Right atrium auricular region (tissue), 2 donors: ENCODE results near the gene TCERG1. TPM values are rescaled to one million over a fixed set of nuclear protein-coding genes. Genes with fewer than 3 reads are reported as not detected.
A peak's percentile ranks its signal among the peaks of the same experiment; 100 is the strongest.

Experiments
- DNase-seq: peaks from one replicate; pipeline ENCODE4 v3.0.0-alpha.2; 2019; ENCODE audit warnings: low spot score
- H3K27ac ChIP-seq, 2 donors: fragments of 200-600 bp; sonication (generic); 1 replicate in 1 of 2; 2 replicates in 1 of 2; pipeline ENCODE4 v1.5.1; 2016 to 2019
- H3K27me3 ChIP-seq, 2 donors: fragments of 200-600 bp; sonication (generic); one replicate each; pipeline versions ENCODE4 v1.5.1 to v1.6.0; 2017 to 2019
- H3K36me3 ChIP-seq: fragments of 200-600 bp; sonication (generic); one replicate; pipeline ENCODE4 v1.5.1; 2016
- H3K4me1 ChIP-seq, 2 donors: fragments of 200-600 bp; sonication (generic); one replicate each; pipeline versions ENCODE4 v1.5.1 to v1.6.0; 2017 to 2019
- H3K4me3 ChIP-seq, 2 donors: fragments of 200-600 bp; sonication (generic); 1 replicate in 1 of 2; 2 replicates in 1 of 2; pipeline ENCODE4 v1.5.1; 2017 to 2019; ENCODE audit warnings: mild to moderate bottlenecking in 1 of 2, moderate library complexity in 1 of 2
- H3K9me3 ChIP-seq, 2 donors: fragments of 200-600 bp; sonication (generic); one replicate each; pipeline ENCODE4 v1.5.1; 2019
- total RNA-seq, 2 donors: library from RNA; depleted of rRNA; stranded (reverse); fragments of >200 nt; gene quantifications; one replicate each; pipeline ENCODE4 v1.1.0, GENCODE V29; 2016
- TF ChIP-seq, protein P1 (sequence below), 2 donors: fragments of 200-600 bp; sonication (generic); IDR thresholded peaks; one replicate each; pipeline ENCODE4 v1.5.1; 2019; ENCODE audit warnings: antibody characterized with exemption in 2 of 2

Gene TCERG1
- total RNA-seq, 2 donors from 2014 or later: 19.1 to 20.5 TPM

DNA sequence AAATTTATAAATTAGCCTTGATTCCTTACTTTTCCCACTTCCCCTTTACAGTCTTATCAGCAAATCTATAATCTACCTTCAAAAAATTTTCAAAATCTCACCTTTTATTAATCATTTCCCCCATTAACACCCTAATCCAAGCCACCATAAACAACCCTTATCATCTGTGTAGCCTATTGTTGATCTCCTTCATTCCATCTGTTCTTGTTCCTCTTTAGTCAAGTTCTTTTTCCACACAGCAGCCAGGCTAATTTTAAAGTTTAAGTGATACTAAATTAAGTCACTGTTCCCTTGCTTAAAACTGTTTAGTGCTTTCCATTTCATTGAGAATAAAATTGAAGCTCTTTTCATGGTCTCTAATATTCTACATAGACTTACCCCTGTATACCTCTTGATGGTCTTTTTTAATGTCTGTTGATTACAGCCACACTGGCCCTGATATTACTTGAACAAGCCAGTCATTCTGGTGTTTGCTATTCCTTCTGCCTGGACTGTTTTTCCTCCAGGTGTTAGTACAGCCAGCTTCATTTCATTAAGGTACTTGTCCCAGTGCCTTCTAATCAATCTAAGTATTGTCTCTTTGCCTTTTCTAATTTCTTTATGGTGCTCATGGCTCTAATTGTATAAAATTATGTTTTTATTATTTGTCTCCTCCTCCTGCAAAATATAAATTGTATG, 37.7 kb downstream of the TCERG1 start:
- Histone ChIP-seq H3K9me3 (no peaks in the 10 kb centered on the region), H3K4me1 (no peaks in the 10 kb centered on the region), H3K27ac (peak overlapping the region in 1 of 2 donors; percentile 1), H3K27me3 (no peaks in the 10 kb centered on the region), H3K4me3 (no peak overlapping the region), H3K36me3 (peaks cover 43% of the 10 kb centered on the region)
- TF ChIP-seq, protein P1, sequence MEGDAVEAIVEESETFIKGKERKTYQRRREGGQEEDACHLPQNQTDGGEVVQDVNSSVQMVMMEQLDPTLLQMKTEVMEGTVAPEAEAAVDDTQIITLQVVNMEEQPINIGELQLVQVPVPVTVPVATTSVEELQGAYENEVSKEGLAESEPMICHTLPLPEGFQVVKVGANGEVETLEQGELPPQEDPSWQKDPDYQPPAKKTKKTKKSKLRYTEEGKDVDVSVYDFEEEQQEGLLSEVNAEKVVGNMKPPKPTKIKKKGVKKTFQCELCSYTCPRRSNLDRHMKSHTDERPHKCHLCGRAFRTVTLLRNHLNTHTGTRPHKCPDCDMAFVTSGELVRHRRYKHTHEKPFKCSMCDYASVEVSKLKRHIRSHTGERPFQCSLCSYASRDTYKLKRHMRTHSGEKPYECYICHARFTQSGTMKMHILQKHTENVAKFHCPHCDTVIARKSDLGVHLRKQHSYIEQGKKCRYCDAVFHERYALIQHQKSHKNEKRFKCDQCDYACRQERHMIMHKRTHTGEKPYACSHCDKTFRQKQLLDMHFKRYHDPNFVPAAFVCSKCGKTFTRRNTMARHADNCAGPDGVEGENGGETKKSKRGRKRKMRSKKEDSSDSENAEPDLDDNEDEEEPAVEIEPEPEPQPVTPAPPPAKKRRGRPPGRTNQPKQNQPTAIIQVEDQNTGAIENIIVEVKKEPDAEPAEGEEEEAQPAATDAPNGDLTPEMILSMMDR (IDR thresholded peaks at IDR 0.05): no peak
- no peak for DNase-seq

DNA sequence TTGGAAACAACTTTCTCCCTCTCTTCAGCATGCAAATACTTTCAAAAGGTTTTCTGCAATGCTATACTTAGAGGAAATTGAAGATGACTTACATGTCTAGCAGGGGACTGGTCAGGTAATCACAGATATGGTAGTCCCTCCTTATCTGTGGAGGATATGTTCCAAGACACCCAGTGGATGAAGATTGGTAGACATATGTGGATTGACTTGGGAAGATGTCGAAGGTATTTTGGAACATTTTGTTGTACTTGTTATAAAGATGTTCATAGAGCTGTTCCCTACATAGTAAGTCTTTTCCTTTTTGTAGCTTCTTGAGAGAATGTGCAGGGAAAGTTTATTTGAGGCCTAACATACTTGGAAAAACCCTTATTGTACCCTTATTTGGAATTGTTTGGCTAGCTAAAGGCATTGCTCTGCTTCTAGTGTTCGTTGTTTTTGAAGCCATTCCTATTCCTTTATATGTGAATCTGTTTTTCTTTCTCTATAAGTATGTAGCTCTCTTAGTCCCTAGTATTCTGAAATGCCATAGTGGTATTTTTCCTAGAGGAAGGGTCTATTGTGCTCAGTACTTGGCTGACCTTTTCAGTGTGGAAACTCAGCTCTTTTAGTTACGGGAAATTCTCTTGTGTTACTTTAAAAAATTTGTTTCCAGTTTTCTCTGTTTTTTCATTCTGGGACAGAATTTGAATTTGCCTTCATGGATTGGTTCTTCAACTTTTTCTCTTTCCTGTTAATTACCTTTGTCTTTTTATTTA, 43.1 kb downstream of the TCERG1 start:
- Histone ChIP-seq H3K9me3 (no peaks in the 10 kb centered on the region), H3K27ac (no peak overlapping the region), H3K4me3 (no peak overlapping the region), H3K27me3 (no peaks in the 10 kb centered on the region), H3K36me3 (peaks cover 32% of the 10 kb centered on the region), H3K4me1 (no peaks in the 10 kb centered on the region)
- TF ChIP-seq, protein P1 (IDR thresholded peaks at IDR 0.05): no peak
- no peak for DNase-seq

DNA sequence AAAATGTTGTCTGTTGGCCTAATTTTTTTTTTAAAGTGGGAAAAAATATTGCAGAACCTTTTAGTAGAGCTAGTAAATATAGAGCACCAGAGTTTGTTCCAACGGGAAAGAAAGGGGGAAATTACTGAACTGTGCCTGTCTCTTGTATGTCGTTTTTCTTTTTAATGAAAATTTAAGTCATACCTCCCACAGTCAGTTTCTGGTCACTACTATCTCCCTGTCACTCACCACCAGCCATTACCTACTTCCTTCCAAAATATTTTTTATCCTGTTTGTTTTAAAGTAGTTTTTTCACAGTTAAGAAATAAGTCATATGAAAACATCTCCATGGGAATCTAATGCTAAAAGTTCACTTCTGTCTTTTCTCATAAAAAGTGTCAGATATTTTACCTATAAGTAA, 47.5 kb downstream of the TCERG1 start:
- peaks cover 18% of the 10 kb centered on the region for H3K36me3 ChIP-seq
- H3K27ac ChIP-seq: no peak overlapping the region
- H3K9me3 ChIP-seq: no peaks in the 10 kb centered on the region
- H3K4me1 ChIP-seq: no peaks in the 10 kb centered on the region
- no peak for DNase-seq
- no peak overlapping the region for H3K4me3 ChIP-seq
- TF ChIP-seq, protein P1 (IDR thresholded peaks at IDR 0.05): no peak
- H3K27me3 ChIP-seq: no peaks in the 10 kb centered on the region

DNA sequence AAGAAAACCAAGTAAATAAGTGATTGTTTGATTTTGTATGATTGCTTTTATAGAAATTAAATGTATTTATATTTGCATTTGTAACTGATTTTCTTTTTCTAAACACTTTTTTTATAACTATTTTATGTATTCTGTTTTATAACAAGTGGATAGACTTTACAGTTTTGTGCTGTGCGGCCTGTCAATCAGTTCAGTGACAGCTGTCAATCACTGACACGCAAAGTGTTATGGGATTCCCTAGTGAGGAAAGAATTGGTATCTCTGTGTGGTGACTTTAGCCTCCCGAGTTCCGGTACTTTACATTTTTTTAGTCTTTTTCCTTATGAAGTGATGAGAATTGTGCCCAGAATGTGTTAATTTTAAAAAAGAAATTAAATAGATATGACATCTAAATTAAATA, 52.5 kb downstream of the TCERG1 start:
- no peaks in the 10 kb centered on the region for H3K4me1 ChIP-seq
- no peak overlapping the region for H3K27ac ChIP-seq
- H3K36me3 ChIP-seq: peaks cover 19% of the 10 kb centered on the region
- TF ChIP-seq, protein P1 (IDR thresholded peaks at IDR 0.05): no peak
- no peak for DNase-seq
- H3K27me3 ChIP-seq: no peaks in the 10 kb centered on the region
- no peaks in the 10 kb centered on the region for H3K9me3 ChIP-seq
- no peak overlapping the region for H3K4me3 ChIP-seq

DNA sequence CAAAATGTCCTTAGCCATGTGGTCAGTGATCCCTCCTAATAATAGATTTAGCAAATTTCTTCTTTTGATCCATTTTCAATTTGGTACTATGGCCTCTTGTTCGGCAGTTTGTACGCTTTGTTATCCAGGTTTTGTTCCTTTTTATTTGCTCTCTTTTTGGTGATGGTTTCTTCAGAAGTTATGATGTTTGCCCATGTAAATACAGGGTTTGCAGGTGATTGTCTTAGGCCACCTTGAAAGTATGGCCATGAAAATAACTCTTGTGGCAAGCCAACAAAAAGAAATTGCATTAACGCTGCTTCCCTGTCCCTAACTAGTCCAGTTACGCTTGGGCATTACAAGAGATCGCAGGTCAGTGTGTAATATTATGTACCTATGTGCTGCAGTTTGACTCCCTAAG, 60.3 kb downstream of the TCERG1 start:
- TF ChIP-seq, protein P1 (IDR thresholded peaks at IDR 0.05): no peak
- Histone ChIP-seq H3K4me1 (no peaks in the 10 kb centered on the region), H3K27ac (no peak overlapping the region), H3K36me3 (peaks cover 80% of the 10 kb centered on the region), H3K4me3 (no peak overlapping the region), H3K9me3 (no peaks in the 10 kb centered on the region), H3K27me3 (no peaks in the 10 kb centered on the region)
- DNase-seq: no peak
